ENCODE results near the gene DACT3.

Gene DACT3

DNA sequence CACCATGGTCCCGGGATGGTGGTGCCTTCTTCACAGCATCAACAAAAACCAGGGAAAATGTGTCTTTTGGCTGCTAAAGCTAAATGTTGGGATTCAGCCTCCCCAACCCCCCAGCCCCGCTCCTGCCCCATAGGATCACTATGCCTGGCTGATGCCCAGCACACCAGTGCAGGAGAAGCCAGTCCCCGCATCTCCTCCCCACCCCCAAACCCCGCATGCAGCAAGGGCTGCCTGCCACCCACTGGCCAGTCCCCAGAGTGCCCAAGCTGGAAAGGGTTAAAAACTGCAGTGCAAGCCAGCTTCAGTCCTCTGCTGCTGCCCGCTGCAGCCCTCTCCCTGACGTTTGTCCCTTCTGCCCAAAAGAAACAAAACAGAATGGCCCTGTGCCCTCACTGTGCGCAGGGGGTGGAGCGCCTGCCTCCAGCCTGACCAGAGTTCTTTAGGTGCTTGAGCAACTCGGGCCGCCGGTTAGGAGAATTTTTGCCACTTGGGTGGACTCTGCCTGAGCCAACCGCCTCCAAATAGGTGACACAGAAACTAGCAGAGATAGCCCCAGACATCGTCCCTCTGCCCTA is 56.1 kb downstream of the DACT3 start:
- Mint-ChIP-seq H3K4me3 (no peak overlapping the region), H3K27ac (no peak overlapping the region), H3K36me3 (ENCODE audit: low read depth) (peaks cover 24% of the 10 kb centered on the region), H3K9me3 (peaks cover 9% of the 10 kb centered on the region), H3K27me3 (ENCODE audit: low read depth, poor library complexity) (no peaks in the 10 kb centered on the region), H3K4me1 (peaks cover 54% of the 10 kb centered on the region)
- TF ChIP-seq, protein P1, sequence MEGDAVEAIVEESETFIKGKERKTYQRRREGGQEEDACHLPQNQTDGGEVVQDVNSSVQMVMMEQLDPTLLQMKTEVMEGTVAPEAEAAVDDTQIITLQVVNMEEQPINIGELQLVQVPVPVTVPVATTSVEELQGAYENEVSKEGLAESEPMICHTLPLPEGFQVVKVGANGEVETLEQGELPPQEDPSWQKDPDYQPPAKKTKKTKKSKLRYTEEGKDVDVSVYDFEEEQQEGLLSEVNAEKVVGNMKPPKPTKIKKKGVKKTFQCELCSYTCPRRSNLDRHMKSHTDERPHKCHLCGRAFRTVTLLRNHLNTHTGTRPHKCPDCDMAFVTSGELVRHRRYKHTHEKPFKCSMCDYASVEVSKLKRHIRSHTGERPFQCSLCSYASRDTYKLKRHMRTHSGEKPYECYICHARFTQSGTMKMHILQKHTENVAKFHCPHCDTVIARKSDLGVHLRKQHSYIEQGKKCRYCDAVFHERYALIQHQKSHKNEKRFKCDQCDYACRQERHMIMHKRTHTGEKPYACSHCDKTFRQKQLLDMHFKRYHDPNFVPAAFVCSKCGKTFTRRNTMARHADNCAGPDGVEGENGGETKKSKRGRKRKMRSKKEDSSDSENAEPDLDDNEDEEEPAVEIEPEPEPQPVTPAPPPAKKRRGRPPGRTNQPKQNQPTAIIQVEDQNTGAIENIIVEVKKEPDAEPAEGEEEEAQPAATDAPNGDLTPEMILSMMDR (IDR thresholded peaks at IDR 0.05): no peak
- DNase-seq: no peak

DNA sequence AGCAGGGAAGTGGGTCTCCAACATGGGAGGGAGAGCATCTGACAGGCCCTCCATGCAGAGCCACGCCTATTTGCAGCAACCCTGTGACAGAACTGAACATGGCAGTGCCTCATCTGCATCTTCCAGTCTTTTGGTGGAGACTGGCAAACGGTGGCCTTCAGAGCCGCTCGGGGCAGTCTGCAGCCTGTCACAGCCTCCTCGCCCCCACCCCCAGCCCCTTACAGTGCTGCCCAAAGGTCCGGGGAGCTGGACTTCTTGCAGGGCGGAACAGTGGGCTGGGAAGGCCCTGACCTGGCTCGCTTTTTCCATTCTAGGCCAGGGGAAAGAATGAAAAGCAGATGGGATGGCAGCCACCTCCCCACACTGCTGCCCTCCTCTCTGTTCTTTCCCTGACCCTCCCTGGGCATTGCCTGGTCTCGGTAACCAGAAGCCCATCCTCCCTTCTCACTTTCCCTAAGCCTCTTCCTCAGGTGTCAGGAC is 57.2 kb downstream of the DACT3 start:
- Mint-ChIP-seq H3K36me3 (ENCODE audit: low read depth) (peaks cover 19% of the 10 kb centered on the region), H3K27me3 (ENCODE audit: low read depth, poor library complexity) (no peaks in the 10 kb centered on the region), H3K27ac (no peak overlapping the region), H3K4me1 (peaks cover 46% of the 10 kb centered on the region), H3K9me3 (peaks cover 20% of the 10 kb centered on the region), H3K4me3 (peak overlapping the region; percentile 93)
- TF ChIP-seq, protein P1 (IDR thresholded peaks at IDR 0.05): no peak
- no peak for DNase-seq

DNA sequence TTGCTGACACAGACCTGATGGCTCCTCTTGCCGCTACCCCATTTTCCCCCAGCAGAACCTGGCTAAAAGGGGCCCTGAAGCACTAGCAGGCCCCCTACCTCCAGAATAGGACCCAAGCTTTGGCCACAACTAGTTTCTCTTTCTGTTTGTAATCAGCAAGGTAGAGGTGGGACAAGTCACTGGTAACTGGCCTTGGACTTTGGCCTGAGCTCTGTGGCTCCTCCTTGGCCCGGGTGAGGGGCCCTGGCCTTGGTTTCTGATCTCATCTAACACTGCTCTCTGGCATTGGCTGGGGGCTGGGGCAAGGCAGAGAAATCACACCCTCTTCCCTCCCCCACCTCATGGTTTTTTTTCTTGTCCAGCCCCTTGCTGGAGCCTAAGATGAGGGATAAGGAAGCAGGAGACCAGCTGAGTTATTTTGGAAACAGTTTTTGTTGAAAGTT is 57.8 kb downstream of the DACT3 start:
- H3K4me1 Mint-ChIP-seq: peaks cover 46% of the 10 kb centered on the region
- no peak for DNase-seq
- H3K4me3 Mint-ChIP-seq: peak overlapping the region; percentile 93
- peak overlapping the region; percentile 82 for H3K27ac Mint-ChIP-seq
- peaks cover 26% of the 10 kb centered on the region for H3K9me3 Mint-ChIP-seq
- peaks cover 23% of the 10 kb centered on the region for H3K36me3 Mint-ChIP-seq (ENCODE audit: low read depth)
- peaks cover 2% of the 10 kb centered on the region for H3K27me3 Mint-ChIP-seq (ENCODE audit: low read depth, poor library complexity)
- TF ChIP-seq, protein P1 (IDR thresholded peaks at IDR 0.05): no peak

DNA sequence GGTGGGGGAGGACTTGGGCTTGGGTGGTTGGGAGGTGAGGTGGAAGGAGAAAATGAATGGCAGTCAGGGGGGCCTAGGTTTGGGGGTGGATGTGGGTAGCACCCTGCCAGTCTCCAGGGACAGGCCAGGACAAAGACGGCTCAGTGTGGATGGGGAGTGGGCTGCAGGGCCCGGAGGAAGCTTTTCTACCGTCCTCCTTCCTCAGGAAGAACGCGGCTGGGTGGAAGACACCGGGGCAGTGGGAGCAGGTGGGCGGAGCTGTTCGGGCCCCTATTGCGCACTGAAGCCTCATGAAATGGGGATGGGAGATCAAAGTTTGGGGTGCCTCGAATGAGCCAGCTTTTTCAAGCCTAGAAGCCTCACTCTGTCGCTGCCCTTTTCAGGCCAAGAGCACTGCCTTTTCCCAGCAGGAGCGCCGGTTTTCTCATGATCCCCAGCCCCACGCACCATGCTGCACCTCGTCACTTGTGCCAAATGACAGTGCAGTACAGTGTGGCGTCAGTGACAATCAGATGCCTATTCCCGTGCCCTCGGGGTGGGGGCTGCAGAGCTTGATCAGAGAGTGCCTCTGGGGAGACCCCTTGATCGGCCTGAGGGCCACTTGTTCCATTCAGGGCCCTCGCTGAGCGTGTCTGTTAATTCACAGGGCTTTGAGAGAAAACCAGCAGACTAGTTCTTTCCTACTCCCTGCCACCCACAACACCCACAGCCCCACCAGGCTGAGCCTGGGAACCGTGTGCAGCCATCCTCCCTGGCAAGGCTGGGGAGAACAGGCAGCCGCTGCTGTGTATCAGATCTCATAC is 58.4 kb downstream of the DACT3 start:
- Mint-ChIP-seq H3K27ac (peak overlapping the region; percentile 39), H3K9me3 (peaks cover 32% of the 10 kb centered on the region), H3K27me3 (ENCODE audit: low read depth, poor library complexity) (peaks cover 3% of the 10 kb centered on the region), H3K4me3 (peak overlapping the region; percentile 93), H3K4me1 (peaks cover 46% of the 10 kb centered on the region), H3K36me3 (ENCODE audit: low read depth) (peaks cover 21% of the 10 kb centered on the region)
- TF ChIP-seq, protein P1 (IDR thresholded peaks at IDR 0.05): no peak
- DNase-seq: no peak

DNA sequence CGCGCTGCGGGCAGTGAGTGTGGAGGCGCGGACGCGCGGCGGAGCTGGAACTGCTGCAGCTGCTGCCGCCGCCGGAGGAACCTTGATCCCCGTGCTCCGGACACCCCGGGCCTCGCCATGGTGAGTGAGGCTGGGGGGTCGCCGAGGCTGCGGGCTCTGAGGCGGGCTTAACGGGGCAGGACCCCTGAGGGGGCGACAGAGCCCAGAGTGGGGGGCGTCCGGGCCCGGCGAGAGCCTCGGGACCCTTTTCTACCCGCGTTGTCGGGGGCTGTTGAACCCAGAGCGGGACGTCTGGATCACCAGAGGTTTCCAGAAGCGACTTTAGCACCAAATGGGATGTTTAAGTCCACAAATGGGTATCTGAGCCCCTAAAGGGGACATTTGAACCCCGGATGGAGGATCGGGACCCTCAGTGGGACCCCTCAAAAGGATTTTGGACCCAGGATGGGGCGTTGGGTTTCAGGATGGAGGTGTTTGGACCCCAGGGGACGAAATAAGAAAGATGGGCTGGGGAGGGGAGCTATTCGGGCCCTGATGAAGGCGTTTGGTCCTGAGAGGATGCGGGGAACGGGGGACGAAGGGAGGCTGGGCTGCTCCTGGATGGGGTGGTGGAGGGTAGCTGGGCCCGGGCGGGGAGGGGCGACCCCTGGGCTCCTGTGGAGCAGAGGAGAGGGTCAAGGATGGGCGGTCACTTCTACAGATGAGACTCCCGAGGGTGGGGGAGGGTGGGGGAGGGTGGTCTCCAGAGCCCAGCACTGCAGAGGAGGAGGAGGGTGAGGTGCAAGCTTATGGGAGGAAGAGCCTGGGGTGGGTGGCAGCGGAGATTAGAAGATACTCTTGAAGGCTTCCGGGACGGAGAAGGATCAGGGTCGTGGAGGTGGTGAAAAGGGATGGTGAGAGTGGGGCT is 59.4 kb downstream of the DACT3 start, which contains the start of gene CALM3:
TSS of gene CALM3 (plus strand) at position 13 of the 907 bp plus-strand sequence. CDS start at position 118, 105 bp downstream.
- TF ChIP-seq, protein P1 (IDR thresholded peaks at IDR 0.05): no peak
- peaks cover 18% of the 10 kb centered on the region for H3K36me3 Mint-ChIP-seq (ENCODE audit: low read depth)
- DNase-seq: peak; percentile 45

More for the DNA sequence above, 59.4 kb downstream of the DACT3 start, which contains the start of gene CALM3:
- Mint-ChIP-seq H3K9me3 (peaks cover 42% of the 10 kb centered on the region), H3K27ac (peak within 1 kb of the TSS; percentile 100), H3K27me3 (ENCODE audit: low read depth, poor library complexity) (peaks cover 3% of the 10 kb centered on the region), H3K4me3 (peak within 1 kb of the TSS; percentile 93), H3K4me1 (peaks cover 46% of the 10 kb centered on the region)

Measured in nephron progenitor cell (in vitro differentiated cells).